ENCODE results near the gene ALPP. TPM values are rescaled to one million over a fixed set of nuclear protein-coding genes. Genes with fewer than 3 reads are reported as not detected.

The ALPP gene
- total and polyA plus RNA-seq, 2 donors (not counting 1 experiment from before 2014, with no cell fraction given): not detected

DNA sequence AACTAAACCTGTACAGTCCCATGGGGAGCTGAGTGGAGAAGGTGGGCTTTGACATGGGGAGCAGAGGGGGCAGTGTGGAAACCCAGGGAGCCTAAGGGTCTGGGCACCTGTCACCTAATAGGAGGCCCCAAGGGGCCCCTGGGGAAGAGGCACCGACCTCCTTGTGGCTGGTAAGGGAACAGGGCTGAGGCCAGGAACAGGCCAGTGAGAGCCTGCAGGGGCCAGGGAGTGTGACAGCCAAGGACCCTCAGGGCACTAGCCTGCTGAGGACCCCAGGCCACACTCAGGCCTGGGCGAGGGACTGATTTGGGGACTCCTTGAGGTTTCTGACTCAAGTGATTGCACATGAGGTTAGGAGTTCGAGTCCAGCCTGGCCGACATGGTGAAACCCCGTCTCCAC, 24.5 kb upstream of the ALPP start:
- H3K4me1 Mint-ChIP-seq: no peaks in the 10 kb centered on the region

DNA sequence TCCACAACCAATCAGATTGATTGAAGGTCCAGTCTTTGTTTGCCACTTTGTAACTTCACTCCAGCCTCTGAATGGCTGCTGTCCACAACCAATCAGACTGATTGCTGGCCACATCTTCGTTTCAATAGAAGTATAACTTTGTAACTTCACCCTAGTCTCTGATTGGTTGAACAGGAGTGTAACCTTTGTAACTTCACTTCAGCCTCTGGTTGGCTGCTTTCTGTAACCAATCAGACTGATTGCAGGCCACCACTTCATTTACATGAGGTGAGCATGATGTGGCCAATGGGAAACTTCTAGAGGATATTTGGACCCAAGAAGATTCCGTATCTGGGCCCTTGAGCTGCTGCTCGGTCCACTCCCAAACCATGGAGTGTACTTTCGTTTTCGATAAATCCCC, 16.9 kb upstream of the ALPP start:
- H3K9ac ChIP-seq (ENCODE audit: low read length): no peak overlapping the region
- peaks cover 13% of the 10 kb centered on the region for H3K4me1 Mint-ChIP-seq
- no peak overlapping the region for H3K4me2 ChIP-seq (replicated peaks; ENCODE audit: low read depth, low read length, poor library complexity, severe bottlenecking)
- DNase-seq (no peak), ATAC-seq (ENCODE audit: low read depth) (no peak)
- H3K27me3 Mint-ChIP-seq: no peaks in the 10 kb centered on the region
- H3K4me1 ChIP-seq (ENCODE audit: control insufficient read depth in 2 of 2, insufficient read depth in 2 of 2, low read length in 2 of 2): peaks cover 10% of the 10 kb centered on the region in 2 donors
- no peaks in the 10 kb centered on the region for H3K27me3 ChIP-seq (replicated peaks in 1 of 4; ENCODE audit: control extremely low read depth in 1 of 4, control insufficient read depth in 3 of 4, insufficient read depth in 4 of 4, low read length in 3 of 4)
- no peaks in the 10 kb centered on the region for H3K9me3 Mint-ChIP-seq (ENCODE audit: insufficient read depth)
- TF ChIP-seq EZH2 (IDR thresholded peaks at IDR 0.05; ENCODE audit: borderline replicate concordance, insufficient read depth, low read depth, low read length, poor library complexity, severe bottlenecking): no peak
- TF ChIP-seq, protein P1, sequence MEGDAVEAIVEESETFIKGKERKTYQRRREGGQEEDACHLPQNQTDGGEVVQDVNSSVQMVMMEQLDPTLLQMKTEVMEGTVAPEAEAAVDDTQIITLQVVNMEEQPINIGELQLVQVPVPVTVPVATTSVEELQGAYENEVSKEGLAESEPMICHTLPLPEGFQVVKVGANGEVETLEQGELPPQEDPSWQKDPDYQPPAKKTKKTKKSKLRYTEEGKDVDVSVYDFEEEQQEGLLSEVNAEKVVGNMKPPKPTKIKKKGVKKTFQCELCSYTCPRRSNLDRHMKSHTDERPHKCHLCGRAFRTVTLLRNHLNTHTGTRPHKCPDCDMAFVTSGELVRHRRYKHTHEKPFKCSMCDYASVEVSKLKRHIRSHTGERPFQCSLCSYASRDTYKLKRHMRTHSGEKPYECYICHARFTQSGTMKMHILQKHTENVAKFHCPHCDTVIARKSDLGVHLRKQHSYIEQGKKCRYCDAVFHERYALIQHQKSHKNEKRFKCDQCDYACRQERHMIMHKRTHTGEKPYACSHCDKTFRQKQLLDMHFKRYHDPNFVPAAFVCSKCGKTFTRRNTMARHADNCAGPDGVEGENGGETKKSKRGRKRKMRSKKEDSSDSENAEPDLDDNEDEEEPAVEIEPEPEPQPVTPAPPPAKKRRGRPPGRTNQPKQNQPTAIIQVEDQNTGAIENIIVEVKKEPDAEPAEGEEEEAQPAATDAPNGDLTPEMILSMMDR (IDR thresholded peaks at IDR 0.05): no peak
- no peaks in the 10 kb centered on the region for H4K20me1 ChIP-seq (ENCODE audit: control insufficient read depth, insufficient read depth, low read length, poor library complexity, severe bottlenecking)
- no peaks in the 10 kb centered on the region for H3K36me3 ChIP-seq (replicated peaks in 1 of 2; ENCODE audit: control extremely low read depth in 1 of 2, control insufficient read depth in 1 of 2, extremely low read depth in 1 of 2, insufficient read depth in 2 of 2, low read length in 1 of 2)
- intact Hi-C loops (cut with micrococcal nuclease): no loop called here
- H3K4me3 ChIP-seq (ENCODE audit: control extremely low read depth in 1 of 5, extremely low read depth in 1 of 5, insufficient read depth in 1 of 5, low read depth in 2 of 5, low read length in 4 of 5): no peak overlapping the region
- ChIA-PET CTCF (no interaction called here), POLR2A (no interaction called here)
- WGBS (ENCODE audit: insufficient coverage): 100% methylated on average over 4 of the region's 5 CpGs
- no peak overlapping the region for H2AFZ ChIP-seq (ENCODE audit: insufficient read depth, low read depth, low read length, poor library complexity, severe bottlenecking)
- no peak overlapping the region for H3K4me3 Mint-ChIP-seq
- no peaks in the 10 kb centered on the region for H3K79me2 ChIP-seq (ENCODE audit: control insufficient read depth, insufficient read depth, low read length)
- H3K9me3 ChIP-seq (ENCODE audit: control extremely low read depth in 1 of 3, control insufficient read depth in 2 of 3, insufficient read depth in 1 of 3, low read length in 2 of 3): peaks cover 0 to 14% (median 0%) of the 10 kb centered on the region in 3 donors
- no peak overlapping the region for H3K27ac ChIP-seq (ENCODE audit: low read length in 2 of 2)
- H3K27ac Mint-ChIP-seq: no peak overlapping the region

More for the DNA sequence above, 24.5 kb upstream of the ALPP start:
- H3K4me3 Mint-ChIP-seq: no peak overlapping the region
- 91% methylated on average over 5 of the region's 5 CpGs for WGBS (ENCODE audit: insufficient coverage)
- ChIA-PET POLR2A (no interaction called here), CTCF (no interaction called here)
- TF ChIP-seq, protein P1 (IDR thresholded peaks at IDR 0.05): no peak
- TF ChIP-seq EZH2 (IDR thresholded peaks at IDR 0.05; ENCODE audit: borderline replicate concordance, insufficient read depth, low read depth, low read length, poor library complexity, severe bottlenecking): no peak
- H3K27ac Mint-ChIP-seq: no peak overlapping the region
- peaks cover 0 to 21% (median 0%) of the 10 kb centered on the region in 3 donors for H3K9me3 ChIP-seq (ENCODE audit: control extremely low read depth in 1 of 3, control insufficient read depth in 2 of 3, insufficient read depth in 1 of 3, low read length in 2 of 3)
- no peak overlapping the region for H3K27ac ChIP-seq (ENCODE audit: low read length in 2 of 2)
- no peak overlapping the region for H2AFZ ChIP-seq (ENCODE audit: insufficient read depth, low read depth, low read length, poor library complexity, severe bottlenecking)
- no peak overlapping the region for H3K9ac ChIP-seq (ENCODE audit: low read length)
- no peak overlapping the region for H3K4me3 ChIP-seq (ENCODE audit: control extremely low read depth in 1 of 5, extremely low read depth in 1 of 5, insufficient read depth in 1 of 5, low read depth in 2 of 5, low read length in 4 of 5)
- no peaks in the 10 kb centered on the region for H3K79me2 ChIP-seq (ENCODE audit: control insufficient read depth, insufficient read depth, low read length)
- H3K27me3 Mint-ChIP-seq: peaks cover 20% of the 10 kb centered on the region
- ATAC-seq (ENCODE audit: low read depth): no peak
- H4K20me1 ChIP-seq (ENCODE audit: control insufficient read depth, insufficient read depth, low read length, poor library complexity, severe bottlenecking): no peaks in the 10 kb centered on the region
- H3K9me3 Mint-ChIP-seq (ENCODE audit: insufficient read depth): no peaks in the 10 kb centered on the region
- H3K4me2 ChIP-seq (replicated peaks; ENCODE audit: low read depth, low read length, poor library complexity, severe bottlenecking): no peak overlapping the region
- peaks cover 0 to 8% of the 10 kb centered on the region in 2 donors for H3K4me1 ChIP-seq (ENCODE audit: control insufficient read depth in 2 of 2, insufficient read depth in 2 of 2, low read length in 2 of 2)
- H3K27me3 ChIP-seq (replicated peaks in 1 of 4; ENCODE audit: control extremely low read depth in 1 of 4, control insufficient read depth in 3 of 4, insufficient read depth in 4 of 4, low read length in 3 of 4): peaks cover 0 to 49% (median 17%) of the 10 kb centered on the region in 4 experiments
- intact Hi-C loops (cut with micrococcal nuclease): no loop called here
- DNase-seq: no peak
- H3K36me3 ChIP-seq (replicated peaks in 1 of 2; ENCODE audit: control extremely low read depth in 1 of 2, control insufficient read depth in 1 of 2, extremely low read depth in 1 of 2, insufficient read depth in 2 of 2, low read length in 1 of 2): no peaks in the 10 kb centered on the region
